NCI-H774 (cell line): ENCODE results near the gene TGFBR2.
A peak's percentile ranks its signal among the peaks of the same experiment; 100 is the strongest.

Experiments used
- DNase-seq: peaks from one replicate; lab custom pipeline; 2025; lab: John Stamatoyannopoulos, UW

The TGFBR2 gene

GRCh38 chr3:30606301-30607031 lies at the start of gene TGFBR2:
TGFBR2 (plus strand) TSS chr3:30606601; CDS start chr3:30606884, 283 bp downstream.
- DNase-seq, result peak; percentile 14

DNA sequence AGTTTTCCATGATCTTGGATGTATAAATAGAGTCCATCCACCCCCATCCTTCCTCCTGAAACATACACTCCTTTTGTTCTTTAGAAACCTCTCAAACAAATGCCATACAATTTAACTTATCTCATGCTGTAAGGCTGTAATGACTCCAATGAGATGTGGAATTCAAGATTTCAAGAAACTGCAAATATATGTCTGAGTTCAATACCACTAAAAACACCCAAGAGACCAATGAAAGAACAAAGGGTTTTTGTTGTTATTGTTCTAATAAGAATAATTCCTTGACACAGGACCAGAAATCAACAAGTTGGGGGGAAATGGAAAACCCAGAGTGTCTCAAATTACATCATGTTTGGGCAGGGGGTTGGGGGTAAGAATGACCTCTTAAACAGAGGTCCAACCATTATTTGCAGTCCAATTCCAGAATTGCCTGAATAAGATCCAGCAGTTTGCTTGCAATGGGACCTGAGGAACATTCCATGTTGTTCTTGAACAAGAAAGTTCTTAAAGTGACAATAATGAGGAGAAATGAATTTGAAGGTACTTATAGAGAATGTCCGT lies 48.6 kb upstream of the TGFBR2 start:
- DNase-seq, result no peak

DNA sequence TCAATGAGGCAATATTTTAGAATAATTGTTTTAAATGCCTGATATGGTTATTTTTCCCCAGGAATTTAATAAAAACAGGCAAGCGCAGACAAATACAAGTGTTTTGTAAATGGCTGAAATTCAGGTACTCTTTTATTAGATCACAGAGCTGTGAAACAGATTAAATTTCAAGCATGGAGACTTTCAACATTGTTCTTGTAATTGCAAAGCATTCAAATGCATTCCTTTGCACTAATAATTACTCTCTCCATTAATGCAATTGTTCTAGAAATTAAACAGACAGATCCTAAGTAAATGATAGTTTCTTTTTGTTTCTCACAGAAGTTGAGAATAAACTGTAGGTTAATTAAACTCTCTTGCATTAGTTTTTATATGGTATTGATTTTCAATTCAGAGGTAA lies 42.4 kb upstream of the TGFBR2 start:
- no peak for DNase-seq

DNA sequence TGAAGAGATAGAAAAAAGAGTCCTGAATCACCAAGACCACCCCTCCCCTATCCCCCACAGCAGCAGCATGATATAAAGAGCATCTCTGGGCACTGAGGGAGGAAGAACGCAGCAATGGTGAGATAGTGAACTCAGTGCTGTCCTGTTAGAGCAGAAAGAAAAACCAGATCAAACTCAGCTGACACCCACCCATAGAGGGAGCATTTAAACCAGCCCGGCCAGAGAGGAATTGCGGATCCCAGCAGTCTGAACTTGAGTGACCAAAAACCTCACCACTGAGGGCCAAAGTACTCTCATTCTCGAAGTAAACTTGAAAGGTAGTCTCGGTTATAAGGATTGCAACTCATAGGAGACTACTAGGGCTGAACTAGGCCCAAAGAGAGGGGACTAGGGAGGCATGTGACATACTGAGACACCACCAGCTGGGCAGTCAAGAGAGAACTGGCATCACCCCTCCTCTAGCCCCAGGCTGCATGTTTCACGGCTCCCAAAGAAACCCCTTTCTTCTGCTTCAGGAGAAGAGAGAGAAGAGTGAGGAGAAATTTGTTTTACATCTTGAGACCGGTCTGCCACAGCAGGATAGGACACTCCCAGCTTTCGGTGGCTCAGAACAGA lies 39.2 kb upstream of the TGFBR2 start:
- DNase-seq, result no peak

GRCh38 chr3:30576946-30577345 lies 29.5 kb upstream of the TGFBR2 start:
- no peak for DNase-seq

- DNase-seq, result no peak
Observed at GRCh38 chr3:30577788-30578187, 28.6 kb upstream of the TGFBR2 start.

GRCh38 chr3:30578479-30578878 lies 27.9 kb upstream of the TGFBR2 start:
- no peak for DNase-seq

GRCh38 chr3:30578986-30579579 lies 27.3 kb upstream of the TGFBR2 start:
- DNase-seq, result no peak

DNA sequence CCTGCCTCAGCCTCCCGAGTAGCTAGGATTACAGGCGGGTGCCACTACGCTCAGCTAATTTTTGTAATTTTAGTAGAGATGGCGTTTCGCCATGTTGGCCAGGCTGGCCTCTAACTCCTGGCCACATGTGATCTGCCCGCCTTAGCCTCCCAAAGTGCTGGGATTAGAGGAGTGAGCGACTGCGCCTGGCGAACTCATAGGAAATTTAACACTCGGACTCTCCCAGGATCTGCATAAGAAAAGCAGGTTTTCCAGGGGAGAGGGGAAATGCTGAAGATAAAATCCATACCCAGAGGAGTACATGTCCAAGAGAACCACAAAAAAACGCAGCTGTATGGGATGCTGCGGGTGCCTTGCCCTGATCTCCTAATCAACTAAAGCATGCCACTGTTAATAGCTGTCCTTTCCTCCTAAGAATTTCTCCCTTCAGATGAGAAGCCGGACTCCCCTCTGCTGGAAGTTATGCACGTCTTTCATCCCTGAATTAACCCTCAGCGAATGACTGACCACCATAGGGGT lies 25.3 kb upstream of the TGFBR2 start:
- DNase-seq, result no peak

DNA sequence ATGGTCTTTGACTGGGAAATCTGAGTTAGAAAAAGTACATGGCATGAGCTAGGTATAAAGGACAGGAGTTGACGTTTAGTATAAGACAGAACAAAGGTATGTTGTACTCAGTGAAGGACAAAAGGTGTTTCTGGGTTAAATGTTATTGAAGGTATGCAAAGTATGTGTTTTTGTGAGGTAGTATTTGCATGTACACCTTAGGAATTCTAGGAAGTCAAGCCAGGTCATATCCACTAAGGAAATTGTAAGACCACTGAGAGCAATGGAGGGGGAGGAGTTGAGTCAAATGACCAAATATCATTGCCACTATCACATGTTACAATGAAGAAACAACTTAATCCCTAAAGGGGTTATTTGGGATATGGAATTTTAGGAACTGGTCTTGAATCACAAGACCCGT lies 24.4 kb upstream of the TGFBR2 start:
- DNase-seq, result no peak

GRCh38 chr3:30583973-30584372 lies 22.4 kb upstream of the TGFBR2 start:
- no peak for DNase-seq

DNA sequence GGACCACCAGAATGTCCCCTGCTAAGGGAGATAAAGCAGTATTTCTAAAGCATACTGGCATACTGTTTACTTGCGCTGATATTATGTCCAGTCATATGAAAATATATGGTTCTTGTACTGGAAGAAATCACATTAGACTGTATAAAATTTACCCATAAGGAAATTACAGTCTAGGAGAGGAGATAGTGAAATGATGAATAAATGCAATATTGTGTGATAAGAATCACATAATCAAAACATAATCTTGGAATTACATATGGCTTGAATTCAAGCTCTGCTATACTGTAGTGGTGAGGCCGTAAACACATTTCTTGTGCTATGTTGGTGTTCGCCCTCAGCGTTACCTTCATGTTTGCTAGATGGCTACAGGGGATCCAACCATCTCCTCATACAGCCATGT lies 20.7 kb upstream of the TGFBR2 start:
- DNase-seq, result no peak

GRCh38 chr3:30586096-30586805 lies 20.1 kb upstream of the TGFBR2 start:
- DNase-seq, result no peak

GRCh38 chr3:30586806-30587486 lies 19.5 kb upstream of the TGFBR2 start:
- no peak for DNase-seq

DNA sequence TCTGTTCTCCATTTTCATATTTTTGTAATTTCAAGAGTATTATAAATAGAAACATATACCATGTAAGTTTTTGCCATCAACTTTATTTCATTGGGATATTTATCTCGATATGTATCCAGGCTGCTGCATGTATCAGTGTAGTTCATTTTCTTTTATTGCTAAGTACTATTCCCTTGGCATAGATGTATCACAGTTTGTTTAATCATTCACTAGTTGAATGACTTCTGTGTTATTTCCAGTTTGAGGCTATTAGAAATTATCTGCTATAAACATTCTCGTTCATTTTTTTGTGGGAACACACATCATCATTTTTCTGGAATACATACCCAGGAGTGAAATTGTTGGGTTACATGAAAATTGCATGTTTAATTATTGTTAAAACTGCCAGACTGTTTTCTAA lies 18.5 kb upstream of the TGFBR2 start:
- DNase-seq, result no peak

DNA sequence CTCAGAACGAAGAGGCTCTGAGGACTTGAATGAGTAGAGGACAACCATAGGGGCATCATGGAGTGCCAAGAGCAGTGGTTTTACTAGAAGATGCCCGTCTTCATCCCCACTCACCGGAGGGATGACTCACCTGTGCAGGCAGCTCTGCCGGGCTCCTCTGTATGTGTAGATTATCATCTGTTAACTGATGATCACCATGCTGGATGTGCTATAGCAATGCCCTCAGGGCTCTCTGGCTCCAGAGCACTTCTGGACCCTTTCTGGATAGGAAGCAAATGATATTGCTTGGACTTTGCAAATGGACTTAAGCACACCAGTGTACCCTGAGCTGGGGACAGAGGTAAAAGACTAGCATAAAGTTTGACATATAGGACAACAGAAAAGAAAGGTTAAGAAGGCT lies 10.2 kb upstream of the TGFBR2 start:
- no peak for DNase-seq

GRCh38 chr3:30597131-30597768 lies 9.2 kb upstream of the TGFBR2 start:
- DNase-seq, result no peak

- DNase-seq, result no peak
Observed at GRCh38 chr3:30597769-30598134, 8.6 kb upstream of the TGFBR2 start.

DNA sequence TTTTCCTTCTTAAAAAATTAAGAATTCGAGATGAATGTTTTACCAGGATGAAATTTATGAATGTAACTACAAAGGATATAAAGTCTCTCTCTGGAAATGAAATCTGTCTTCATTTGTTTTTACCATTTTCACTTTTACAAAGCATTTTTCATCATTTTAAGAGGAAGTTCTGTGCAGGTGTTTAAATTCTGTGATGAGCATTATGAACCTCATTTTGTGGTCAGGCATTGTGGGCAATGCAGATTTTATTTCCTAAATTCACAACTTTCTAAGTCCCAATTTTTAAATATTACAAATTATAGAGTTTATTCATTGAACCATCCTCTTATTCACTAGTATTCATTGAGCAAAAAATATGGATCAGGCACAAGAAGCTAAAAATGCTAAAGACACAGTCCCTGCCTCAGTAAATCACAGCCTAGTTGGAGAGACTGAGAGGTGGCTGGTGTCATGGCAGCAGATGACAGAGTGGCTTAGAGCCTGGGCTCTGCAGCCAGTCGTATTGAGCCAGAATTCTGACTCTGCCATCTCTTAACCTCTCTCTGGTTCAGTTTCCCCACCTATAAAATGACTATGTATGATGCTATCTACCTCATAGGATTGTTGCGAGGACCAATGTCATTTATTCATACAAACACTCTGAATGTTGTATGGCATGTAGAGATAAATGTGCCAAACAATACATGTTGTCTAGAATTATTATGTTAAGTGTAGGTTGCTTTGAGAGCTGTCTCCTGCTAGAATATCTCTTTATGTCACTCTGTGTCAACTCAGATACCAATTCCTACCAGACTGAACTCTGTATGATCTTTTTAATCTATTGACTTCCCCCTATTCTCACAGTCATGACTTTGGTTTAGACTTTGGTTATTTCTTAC lies 7.5 kb upstream of the TGFBR2 start:
- DNase-seq, result no peak

- no peak for DNase-seq
Observed at GRCh38 chr3:30600572-30600971, 5.8 kb upstream of the TGFBR2 start.
